Activated T-cell treated with anti-CD3 and anti-CD28 coated beads for 1 hour (primary cell): ENCODE measurements around the gene SLC25A13.

ENCODE experiments used
- DNase-seq: peaks from one replicate; pipeline ENCODE4 v3.0.0-alpha.2; 2020; ENCODE audit warnings: low read depth

Gene SLC25A13

GRCh38 chr7:96238976-96239766, 82.7 kb downstream of the SLC25A13 start:
- DNase-seq = no peak

- no peak for DNase-seq
Observed at GRCh38 chr7:96238474-96238873, 83.4 kb downstream of the SLC25A13 start.

GRCh38 chr7:96237040-96237439, 84.9 kb downstream of the SLC25A13 start:
- no peak for DNase-seq

GRCh38 chr7:96236198-96237039, 85.5 kb downstream of the SLC25A13 start:
- no peak for DNase-seq

GRCh38 chr7:96235281-96235680, 86.6 kb downstream of the SLC25A13 start:
- no peak for DNase-seq

- DNase-seq = no peak
Observed at GRCh38 chr7:96233528-96234154, 88.3 kb downstream of the SLC25A13 start.

- no peak for DNase-seq
Observed at GRCh38 chr7:96233084-96233483, 88.8 kb downstream of the SLC25A13 start.

- no peak for DNase-seq
Observed at GRCh38 chr7:96228760-96229159, 93.1 kb downstream of the SLC25A13 start.

- no peak for DNase-seq
Observed at GRCh38 chr7:96225251-96225650, 96.6 kb downstream of the SLC25A13 start.

- no peak for DNase-seq
Observed at GRCh38 chr7:96224685-96225084, 97.2 kb downstream of the SLC25A13 start.

GRCh38 chr7:96224073-96224472, 97.8 kb downstream of the SLC25A13 start:
- DNase-seq = no peak

GRCh38 chr7:96221888-96222287, 100.0 kb downstream of the SLC25A13 start:
- no peak for DNase-seq

GRCh38 chr7:96219378-96220130, 102.3 kb downstream of the SLC25A13 start:
- no peak for DNase-seq

- DNase-seq = no peak
Observed at GRCh38 chr7:96218664-96219243, 103.1 kb downstream of the SLC25A13 start.

GRCh38 chr7:96217147-96217546, 104.8 kb downstream of the SLC25A13 start:
- DNase-seq = no peak

GRCh38 chr7:96216373-96216772, 105.5 kb downstream of the SLC25A13 start:
- no peak for DNase-seq

- DNase-seq = no peak
Observed at GRCh38 chr7:96212474-96212873, 109.4 kb downstream of the SLC25A13 start.

- no peak for DNase-seq
Observed at GRCh38 chr7:96211954-96212353, 109.9 kb downstream of the SLC25A13 start.

- DNase-seq = no peak
Observed at GRCh38 chr7:96205665-96206064, 116.2 kb downstream of the SLC25A13 start.

- DNase-seq = no peak
Observed at GRCh38 chr7:96204601-96205000, 117.3 kb downstream of the SLC25A13 start.

GRCh38 chr7:96203786-96204185, 118.1 kb downstream of the SLC25A13 start:
- no peak for DNase-seq

- no peak for DNase-seq
Observed at GRCh38 chr7:96202102-96202501, 119.8 kb downstream of the SLC25A13 start.
